ENCODE results near the gene CDC20.

CDC20 gene

DNA sequence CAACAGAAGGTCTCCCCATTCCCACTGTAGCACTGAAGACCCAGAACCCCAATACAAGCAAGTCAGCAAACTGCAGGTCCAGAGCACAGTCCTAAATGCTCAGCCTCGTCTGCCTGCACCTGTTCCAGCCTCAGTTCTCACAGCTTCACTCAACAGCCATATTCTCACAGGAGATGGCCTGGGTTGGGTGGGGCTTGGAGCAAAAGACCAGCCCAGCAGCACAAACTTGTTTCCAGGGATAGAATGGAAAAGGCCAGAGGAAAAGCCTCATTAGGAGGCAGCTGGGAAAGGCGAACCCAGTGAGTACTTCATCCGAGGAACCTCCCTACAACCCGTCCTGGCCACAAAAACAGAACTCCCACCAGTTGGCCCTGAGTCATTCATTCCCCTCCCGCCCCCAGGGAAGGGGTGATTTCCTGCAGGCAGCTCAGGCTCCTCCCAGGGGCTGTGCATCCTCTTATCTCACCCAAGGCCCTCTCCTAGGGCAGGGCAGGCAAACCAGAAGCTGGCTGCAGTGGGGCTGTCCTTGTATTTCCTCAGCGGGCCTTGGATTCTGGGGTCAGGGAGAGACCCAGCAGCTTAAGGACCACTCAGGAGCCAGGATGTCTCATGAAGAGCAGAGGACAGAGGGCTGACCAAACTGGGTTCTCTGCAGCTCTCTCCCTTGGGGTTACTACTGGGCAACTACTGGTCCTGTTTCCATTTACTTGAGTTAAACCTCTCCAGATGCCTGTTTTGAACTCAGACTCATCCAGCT lies 28.6 kb upstream of the CDC20 start:
- DNase-seq (ENCODE audit: low read depth in 2 of 2): no peak

DNA sequence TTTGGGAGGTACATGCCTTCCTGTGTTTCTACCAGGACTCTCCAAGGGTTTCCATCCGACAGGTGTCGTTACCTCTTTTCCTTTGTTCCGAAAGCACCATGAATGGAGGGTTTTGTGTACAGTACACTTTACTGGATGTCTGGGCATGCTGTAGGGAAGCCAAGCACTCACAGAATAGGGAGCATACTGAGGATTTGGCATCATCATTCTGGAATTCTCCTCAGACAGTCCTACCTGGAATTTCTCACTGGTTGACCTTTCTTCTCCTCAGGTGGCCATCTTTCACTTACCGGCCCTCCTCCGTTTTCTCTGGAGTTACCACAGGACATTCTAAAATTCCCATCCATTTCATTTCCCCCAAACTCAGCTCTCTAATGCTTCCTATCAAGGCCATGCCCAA lies 27.1 kb upstream of the CDC20 start:
- DNase-seq (ENCODE audit: low read depth in 2 of 2): no peak

DNA sequence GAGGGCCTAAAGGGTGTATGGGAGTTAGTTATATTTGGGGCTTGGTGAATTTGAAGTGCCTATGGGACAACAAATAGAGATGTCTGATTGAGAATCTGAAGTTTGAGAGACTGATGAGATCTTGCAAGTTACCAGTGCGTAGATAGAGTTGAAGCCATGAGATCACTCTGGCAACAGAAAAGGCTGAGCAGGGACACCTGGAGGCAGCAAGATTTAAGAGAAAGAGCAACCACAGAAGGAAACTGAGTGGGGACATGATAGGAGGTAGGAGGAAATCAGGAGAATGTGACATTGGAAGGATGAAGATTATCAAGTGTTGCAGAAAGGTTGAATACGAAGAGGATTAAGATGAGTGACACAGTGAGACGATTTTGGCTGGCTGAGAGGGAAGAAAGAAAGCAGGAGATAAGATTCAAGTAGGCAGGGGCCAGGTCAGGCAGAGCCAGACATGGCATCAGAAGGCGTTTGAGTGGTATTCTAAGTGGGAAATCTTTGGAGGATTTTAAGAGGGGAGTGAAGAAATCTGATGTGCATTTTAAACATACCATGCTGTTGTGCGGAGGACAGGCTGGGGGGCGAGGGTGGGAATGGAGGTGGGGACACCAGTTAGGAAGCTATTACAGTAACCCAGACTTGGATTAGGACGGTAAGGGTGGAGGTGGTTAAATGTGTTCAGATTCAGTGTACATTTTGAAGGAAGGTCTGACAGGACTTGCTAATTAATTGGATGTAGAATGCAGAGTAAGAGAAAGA lies 24.2 kb upstream of the CDC20 start:
- no peak for DNase-seq (ENCODE audit: low read depth in 2 of 2)

DNA sequence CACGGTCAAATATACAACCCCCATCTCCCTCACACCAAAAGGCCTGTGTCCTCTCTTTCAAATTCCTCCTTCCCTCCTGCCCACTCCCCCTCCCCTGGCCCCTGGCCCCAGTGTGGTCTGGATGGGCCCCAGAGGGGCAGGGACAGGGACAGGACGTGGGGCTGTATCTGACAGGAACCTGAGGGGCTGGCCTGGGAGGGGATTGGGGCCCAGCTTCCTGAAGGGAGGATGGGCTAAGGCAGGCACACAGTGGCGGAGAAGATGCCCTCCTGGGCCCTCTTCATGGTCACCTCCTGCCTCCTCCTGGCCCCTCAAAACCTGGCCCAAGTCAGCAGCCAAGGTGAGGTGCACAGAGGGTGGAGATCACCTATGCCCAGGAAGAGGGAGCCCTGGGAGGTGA lies 21.2 kb upstream of the CDC20 start, which contains the start of gene MPL:
Gene MPL, plus strand, starts transcription at position 231 of the 400 bp plus-strand sequence. Its CDS starts 31 bp downstream, at position 262.
- no peak for DNase-seq (ENCODE audit: low read depth in 2 of 2)

DNA sequence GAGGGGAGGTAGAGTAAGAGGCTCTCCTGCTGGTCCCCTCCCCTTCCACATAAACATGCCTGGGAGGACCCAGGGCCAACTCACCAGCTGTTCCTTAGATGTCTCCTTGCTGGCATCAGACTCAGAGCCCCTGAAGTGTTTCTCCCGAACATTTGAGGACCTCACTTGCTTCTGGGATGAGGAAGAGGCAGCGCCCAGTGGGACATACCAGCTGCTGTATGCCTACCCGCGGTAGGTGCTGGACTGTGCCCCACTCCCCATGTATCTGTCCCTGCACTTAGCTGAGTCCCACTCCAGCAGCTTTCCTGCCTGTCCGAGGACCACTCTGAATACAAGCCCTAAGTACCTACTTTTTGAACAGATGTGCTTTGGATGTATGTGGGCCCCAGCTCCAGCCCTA lies 20.8 kb upstream of the CDC20 start:
- DNase-seq (ENCODE audit: low read depth in 2 of 2): no peak

DNA sequence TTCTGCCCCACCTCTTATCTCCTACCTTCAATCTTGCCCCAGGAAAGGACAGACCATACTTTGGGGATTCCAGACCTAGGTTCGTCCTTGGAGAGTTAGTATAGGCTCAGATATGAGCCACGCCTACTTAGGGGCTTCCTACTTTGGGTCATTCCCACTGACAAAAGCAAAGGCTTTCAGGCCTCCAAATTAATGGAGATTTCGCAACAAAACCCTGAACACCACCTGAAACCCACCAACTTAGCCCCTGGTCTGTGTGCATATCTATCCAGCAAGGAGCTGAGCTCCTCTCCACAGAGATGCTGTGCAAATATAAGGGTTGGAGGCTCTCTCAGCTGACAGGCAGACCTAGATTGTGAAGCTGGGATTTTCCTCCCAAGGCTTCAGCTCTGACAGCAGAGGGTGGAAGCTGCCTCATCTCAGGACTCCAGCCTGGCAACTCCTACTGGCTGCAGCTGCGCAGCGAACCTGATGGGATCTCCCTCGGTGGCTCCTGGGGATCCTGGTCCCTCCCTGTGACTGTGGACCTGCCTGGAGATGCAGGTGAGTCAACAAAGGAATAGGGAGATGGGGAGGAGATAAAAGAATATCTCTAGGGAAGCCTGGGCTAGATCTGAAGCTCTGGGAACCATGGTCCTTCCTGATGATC lies 19.1 kb upstream of the CDC20 start:
- no peak for DNase-seq (ENCODE audit: low read depth in 2 of 2)

DNA sequence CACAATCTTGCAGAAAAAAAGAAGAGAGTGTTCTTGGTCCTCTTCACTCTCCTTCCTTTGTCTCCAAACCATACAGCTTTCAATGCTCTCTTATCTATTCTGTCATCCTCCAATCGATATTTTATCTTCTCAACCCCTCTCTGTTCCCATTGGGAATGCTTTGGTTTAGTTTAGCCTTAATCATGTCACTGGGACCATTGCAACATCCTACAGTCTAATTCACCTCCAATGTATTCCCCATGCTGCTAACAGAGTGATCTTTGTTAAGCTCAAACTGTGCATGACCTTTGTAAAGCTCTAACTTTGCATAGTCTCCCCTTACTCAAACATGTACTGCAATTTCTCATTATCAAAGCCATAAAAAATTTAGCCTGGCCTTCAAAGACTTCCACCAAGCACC lies 18.2 kb upstream of the CDC20 start:
- no peak for DNase-seq (ENCODE audit: low read depth in 2 of 2)

DNA sequence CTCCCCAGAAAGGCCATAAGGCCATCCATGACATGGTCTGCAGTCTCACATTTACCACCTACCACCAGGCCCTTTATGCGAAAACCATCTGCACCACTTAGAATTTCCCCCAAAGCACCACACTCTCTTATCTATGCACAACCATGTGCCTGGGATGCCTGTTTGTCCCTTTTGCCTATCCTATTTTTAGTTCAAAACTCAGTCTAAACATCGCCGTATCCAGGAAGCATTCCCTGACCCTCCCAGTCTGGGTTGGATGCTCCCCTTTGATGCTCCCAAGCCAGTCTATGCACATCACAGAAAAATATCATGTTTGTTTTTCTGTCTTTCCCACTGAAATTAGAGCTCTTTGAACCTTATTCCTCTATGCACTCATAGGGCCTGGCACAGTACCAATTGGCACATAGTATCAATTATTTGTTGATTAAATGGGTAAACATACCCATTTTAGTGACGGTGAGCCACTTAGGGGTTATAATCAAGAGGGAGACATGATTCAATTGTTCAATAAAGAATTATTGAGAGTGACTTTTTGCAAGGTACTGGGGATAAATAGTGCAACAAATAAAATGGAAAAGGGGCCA lies 14.4 kb upstream of the CDC20 start:
- no peak for DNase-seq (ENCODE audit: low read depth in 2 of 2)

DNA sequence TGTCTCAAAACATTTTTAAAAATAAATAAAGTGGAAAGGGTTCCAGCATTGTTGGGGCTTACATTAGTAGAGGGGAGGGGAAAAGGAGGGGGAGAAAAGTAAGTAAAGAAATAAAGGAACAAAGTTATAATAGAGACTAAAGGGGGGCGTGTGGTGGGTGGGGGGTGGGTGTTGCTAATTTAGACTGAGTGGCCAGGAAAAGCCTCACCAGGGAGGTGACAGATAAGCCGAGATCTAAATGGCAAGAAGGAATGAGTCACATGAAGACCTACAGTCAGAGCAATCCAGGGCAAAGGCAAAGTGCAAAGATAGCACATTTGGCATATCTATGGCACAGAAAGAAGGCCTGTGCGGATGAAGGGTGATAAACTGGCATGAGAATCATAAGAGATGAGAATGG lies 13.7 kb upstream of the CDC20 start:
- DNase-seq (ENCODE audit: low read depth in 2 of 2): no peak

DNA sequence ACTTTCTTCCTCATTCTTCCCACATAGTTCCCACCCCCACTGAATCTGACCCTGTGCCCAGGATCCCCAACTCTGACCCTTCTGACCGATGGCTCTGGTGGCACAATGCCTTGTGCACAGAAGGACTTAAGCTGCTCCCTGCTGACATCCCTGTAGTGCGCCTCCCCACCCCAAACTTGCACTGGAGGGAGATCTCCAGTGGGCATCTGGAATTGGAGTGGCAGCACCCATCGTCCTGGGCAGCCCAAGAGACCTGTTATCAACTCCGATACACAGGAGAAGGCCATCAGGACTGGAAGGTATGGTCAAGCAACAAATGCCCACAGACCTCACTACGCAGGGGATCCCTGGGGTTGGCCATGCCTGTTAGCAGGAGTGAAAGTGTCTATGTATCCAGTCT lies 12.1 kb upstream of the CDC20 start:
- DNase-seq (ENCODE audit: low read depth in 2 of 2): no peak

DNA sequence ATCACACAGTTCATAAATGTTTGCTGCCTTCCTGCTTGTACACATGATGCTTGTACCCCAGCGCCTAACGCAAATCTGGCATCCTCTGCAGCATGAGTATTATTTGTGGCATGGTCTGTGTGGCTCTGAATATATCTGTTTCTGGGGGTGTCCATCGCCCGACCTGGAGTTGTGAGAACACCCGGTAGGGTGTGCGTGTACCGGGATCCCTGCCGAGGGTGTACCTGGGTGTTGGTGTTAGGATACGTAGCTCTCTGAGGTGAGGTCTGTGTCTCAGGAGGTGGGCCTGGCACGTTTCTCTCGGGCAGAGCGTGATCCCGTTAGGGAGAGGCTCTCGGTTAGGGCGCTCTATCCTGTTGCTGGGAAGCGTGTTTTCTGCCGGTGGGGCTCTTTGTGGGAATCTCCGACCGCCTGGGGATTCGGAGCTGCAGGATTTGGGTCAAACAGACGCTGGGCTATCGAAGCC lies 10.4 kb upstream of the CDC20 start:
- DNase-seq (ENCODE audit: low read depth in 2 of 2): no peak

DNA sequence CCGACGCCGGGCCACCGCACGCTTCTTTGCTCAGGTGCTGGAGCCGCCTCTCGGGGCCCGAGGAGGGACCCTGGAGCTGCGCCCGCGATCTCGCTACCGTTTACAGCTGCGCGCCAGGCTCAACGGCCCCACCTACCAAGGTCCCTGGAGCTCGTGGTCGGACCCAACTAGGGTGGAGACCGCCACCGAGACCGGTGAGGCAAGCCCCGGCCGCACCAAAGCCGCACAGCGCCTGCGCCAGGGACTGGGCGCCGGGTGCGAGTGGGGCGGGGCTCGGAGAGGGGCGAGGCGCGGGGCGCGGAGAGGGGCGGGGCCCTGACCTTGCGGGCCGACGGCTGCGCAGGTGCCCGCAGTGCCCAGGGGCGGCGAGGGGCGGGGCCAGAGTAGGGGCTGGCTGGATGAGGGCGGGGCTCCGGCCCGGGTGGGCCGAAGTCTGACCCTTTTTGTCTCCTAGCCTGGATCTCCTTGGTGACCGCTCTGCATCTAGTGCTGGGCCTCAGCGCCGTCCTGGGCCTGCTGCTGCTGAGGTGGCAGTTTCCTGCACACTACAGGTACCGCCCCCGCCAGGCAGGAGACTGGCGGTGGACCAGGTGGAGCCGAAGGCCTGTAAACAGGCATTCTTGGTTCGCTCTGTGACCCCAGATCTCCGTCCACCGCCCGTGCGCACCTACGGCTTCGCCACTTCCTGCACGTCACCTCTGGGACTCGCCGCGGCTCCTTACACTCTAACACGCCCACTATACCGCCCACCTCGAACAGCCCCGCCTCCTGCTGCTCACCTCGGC lies 9.8 kb upstream of the CDC20 start:
- DNase-seq (ENCODE audit: low read depth in 2 of 2): no peak

DNA sequence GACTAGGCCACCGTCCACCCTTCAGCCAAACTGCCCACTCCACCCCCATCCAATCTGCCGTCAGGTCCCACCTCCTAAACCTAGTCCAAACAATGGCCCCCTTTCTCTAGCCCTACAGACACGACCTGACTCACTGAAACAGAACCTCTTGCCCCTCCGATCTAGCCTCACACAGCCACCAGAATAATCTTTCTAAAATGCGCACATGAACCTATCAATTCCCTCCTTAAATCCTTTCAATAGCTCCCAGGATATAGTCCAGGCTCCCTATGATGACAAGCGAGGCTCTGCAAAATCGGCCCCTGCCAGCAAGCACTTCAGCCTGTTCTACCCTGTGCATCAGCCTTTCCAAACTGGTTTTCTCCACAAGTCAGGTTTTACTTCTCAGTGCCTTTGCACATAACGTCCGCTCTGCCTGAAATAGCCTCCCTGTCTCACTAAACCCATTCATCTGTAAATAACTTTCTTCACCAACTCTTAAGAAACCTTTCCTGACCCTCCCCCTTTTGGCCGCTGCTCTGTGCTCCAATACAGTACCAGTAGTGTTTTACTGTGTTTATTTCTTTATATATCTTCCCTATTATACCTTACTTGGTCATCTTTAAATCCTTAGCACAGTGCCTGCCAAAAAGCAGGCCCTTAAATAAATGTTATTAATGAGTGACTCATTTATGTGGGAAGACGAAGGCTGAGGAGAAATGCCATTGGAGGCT lies 9.0 kb upstream of the CDC20 start:
- no peak for DNase-seq (ENCODE audit: low read depth in 2 of 2)

DNA sequence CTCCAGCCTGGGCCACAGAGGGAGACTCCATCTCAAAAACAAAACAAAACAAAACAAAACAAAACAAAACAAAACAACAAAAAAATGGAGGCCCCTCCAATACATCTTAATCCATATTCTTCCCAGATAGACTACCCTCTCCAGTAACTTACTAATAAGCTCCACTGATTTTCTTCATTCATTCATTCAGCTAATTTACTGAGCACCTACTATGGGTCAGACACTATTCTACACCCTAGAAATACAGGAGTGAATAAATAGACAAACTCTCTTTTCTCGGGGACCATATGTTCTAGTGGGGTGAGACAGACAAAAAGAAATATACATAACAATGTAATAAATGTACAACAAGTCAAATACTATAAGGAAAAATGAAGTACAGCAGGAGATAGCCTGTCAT lies 7.8 kb upstream of the CDC20 start:
- DNase-seq (ENCODE audit: low read depth in 2 of 2): no peak

DNA sequence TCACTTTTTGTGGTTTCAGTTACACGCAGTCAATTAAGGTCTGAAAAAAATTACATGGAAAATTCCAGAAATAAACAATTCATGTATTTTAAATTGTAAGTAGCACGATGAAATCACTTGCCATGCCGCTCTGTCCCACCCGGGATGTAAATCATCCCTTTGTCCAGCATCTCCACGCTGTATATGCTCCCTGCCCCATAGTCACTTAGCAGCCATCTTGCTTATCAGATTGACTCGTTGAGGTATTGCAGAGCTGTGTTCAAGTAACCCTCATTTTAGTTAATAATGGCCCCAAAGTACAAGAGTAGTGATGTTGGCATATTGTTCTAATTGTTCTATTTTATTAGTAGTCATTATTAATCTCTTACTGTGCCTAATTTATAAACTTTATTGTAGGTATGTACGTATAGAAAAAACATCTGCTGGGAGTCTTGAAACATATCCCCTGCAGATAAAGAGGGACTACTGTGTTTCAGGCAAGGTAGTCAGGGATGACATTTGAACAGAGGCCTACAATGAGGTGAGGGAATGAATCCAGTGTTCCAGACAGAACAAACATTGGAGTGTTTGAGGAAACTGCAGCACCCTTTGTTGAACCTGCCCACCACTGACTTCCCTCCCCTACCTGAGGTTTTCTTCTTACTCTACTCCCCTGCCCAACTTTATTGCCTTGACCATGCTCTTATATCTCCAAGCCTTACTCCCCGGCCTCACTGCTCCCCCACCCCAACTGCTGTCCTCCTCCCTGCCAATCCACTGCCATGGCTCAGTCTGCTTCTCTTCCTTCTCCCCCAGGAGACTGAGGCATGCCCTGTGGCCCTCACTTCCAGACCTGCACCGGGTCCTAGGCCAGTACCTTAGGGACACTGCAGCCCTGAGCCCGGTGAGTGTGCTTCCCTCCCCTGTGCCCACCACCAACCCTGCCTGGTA lies 7.1 kb upstream of the CDC20 start:
- no peak for DNase-seq (ENCODE audit: low read depth in 2 of 2)

DNA sequence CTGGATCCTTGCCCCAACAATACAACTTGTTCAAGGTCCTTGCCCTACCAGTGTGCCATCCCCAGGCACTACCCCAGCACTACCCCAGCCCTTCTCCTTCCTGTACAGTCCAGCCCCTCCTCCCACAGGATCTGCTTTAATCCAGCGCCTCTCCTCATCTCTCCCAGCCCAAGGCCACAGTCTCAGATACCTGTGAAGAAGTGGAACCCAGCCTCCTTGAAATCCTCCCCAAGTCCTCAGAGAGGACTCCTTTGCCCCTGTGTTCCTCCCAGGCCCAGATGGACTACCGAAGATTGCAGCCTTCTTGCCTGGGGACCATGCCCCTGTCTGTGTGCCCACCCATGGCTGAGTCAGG lies 6.5 kb upstream of the CDC20 start:
- no peak for DNase-seq (ENCODE audit: low read depth in 2 of 2)

DNA sequence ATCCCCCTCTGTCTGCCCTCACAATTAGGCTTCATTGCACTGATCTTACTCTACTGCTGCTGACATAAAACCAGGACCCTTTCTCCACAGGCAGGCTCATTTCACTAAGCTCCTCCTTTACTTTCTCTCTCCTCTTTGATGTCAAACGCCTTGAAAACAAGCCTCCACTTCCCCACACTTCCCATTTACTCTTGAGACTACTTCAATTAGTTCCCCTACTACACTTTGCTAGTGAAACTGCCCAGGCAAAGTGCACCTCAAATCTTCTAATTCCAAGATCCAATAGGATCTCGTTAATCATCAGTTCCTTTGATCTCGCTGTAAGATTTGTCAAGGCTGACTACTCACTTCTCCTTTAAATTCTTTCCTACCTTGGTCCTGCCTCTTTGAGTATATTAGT lies 5.9 kb upstream of the CDC20 start:
- no peak for DNase-seq (ENCODE audit: low read depth in 2 of 2)

DNA sequence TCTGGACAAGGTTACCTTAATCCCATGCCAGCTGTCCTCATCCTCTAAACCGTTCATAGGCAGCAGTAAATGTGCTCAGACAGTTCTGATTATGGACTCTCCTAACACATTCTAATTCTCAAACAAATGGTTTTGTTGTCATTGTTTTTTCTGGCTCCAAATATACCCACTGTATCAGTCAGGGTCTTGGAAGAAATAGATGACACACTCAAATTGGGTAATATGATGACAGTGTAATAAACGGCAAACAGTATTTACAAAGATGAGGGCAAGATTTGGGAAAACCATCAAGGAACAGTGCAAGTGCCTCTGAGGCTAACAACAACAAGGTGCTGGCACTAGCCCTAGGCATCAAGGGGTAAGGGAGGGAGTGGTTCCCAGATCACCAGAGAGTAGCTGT lies 4.3 kb upstream of the CDC20 start:
- DNase-seq (ENCODE audit: low read depth in 2 of 2): no peak

DNA sequence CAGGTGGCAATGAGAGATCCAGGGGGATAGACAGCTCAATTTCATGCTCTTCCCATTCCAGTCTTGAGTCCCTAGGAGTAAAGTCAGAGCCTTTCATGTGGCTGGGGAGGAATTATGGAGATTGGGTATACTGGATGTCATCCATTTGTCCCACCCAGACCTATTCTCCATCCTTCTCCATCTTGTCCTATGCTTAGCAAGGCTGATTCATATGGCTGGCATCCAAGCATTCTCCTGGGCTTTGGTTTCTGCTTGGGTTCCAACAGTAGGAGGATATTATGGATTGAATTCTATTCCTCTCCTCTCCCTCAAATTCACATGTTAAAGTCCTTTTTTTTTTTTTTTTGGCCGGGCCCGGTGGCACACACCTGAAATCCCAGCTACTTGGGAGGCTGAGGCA lies 3.8 kb upstream of the CDC20 start:
- DNase-seq (ENCODE audit: low read depth in 2 of 2): no peak

DNA sequence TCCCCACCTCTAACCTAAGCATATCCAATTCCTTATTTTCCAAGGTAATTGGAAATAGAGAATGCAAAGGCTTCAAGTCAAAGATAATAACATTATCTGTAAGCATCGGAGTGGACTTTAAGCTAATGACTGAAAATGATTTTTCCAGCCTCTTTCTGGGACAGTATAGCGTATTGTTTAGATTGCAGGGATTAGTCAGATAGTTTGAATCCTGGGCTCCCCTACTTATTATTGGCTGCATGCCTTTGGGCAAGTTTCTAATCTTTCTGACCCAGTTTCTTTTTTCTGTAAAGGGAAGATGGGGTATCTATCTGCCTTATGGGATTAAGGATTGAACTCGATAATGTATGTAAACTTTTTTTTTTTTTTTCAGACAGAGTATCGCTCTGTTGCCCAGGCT lies 1.5 kb upstream of the CDC20 start:
- no peak for DNase-seq (ENCODE audit: low read depth in 2 of 2)

All from stimulated activated CD8-positive, alpha-beta memory T cell treated with anti-CD3 and anti-CD28 coated beads, Interleukin-2, amount 100 ng/mL, for 1 hour (primary cell).